Cardiac muscle cell (in vitro differentiated cells and primary cell): Measurements from ENCODE around the gene MBOAT1. TPM values are rescaled to one million over a fixed set of nuclear protein-coding genes. Genes with fewer than 3 reads are reported as not detected.
"Not testable (repeated sequence)": the region's sequence is repeated elsewhere in the genome, so short reads cannot be mapped to it uniquely, and the experiment has no call there.

Source experiments
- DNase-seq, 2 donors: peaks; one replicate each; pipeline versions ENCODE4 v3.0.0 to v3.0.0-alpha.2; 2010 to 2017; ENCODE audit warnings: low read depth in 1 of 2, low spot score in 1 of 2
- H3K27ac ChIP-seq: fragments of 200-600 bp; sonication (generic); 2 replicates; pipeline ENCODE4 v1.5.1; 2016
- H3K27me3 ChIP-seq: fragments of 200-600 bp; sonication (generic); 2 replicates; pipeline ENCODE4 v1.6.0; 2016; ENCODE audit warnings: control low read depth
- H3K36me3 ChIP-seq: fragments of 200-600 bp; sonication (generic); 2 replicates; pipeline ENCODE4 v1.5.1; 2016; ENCODE audit warnings: control low read depth
- H3K4me1 ChIP-seq: fragments of 200-600 bp; sonication (generic); 2 replicates; pipeline ENCODE4 v1.8.1; 2017; ENCODE audit warnings: low read depth, mild to moderate bottlenecking, mixed run types
- H3K4me3 ChIP-seq: fragments of 200-600 bp; sonication (generic); 2 replicates; pipeline ENCODE4 v1.5.1; 2016; ENCODE audit warnings: mild to moderate bottlenecking
- H3K9me3 ChIP-seq: fragments of 200-600 bp; sonication (generic); 2 replicates; pipeline ENCODE4 v1.5.1; 2017; ENCODE audit warnings: low read depth, mild to moderate bottlenecking, control low read depth
- polyA plus RNA-seq: library from polyadenylated mRNA; unstranded; fragments of >200 nt; fragmentation: Nextera tagmentation; extraction: Ambion mirVana; gene quantifications from 2 replicates; pipeline ENCODE4 v1.2.1, GENCODE V29; 2016
- total RNA-seq: library from RNA; depleted of rRNA; stranded (reverse); fragments of >200 nt; gene quantifications from 2 replicates; pipeline ENCODE4 v1.2.3, GENCODE V29; 2016
- TF ChIP-seq, protein P1 (sequence below): IDR thresholded peaks from 2 replicates; pipeline ENCODE4 v1.5.1; 2012; ENCODE audit warnings: low read depth, mild to moderate bottlenecking, low read length

Gene MBOAT1
- total and polyA plus RNA-seq, 2 experiments from 2014 or later: 7.5 to 15.5 TPM

DNA sequence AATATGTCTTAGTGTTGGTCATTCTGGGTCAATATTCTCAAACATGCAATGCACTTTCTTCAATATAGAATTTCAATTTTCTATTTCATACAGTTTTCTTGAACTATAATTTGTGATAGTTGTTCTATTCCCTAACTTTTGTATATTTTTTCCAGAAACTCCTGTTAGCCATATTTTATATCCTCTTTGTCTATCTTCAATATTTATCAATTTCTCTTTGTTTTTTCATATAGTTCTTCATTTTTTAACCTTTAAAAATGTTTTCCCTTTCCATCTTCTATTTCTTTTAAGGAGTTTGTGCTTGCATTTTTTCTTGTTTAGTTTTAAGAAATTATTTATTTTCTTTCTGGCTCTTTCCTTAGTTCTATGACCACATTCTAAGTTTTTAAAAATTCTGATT lies 42.0 kb upstream of the MBOAT1 start:
- Histone ChIP-seq H3K4me3 (no peak overlapping the region), H3K27ac (no peak overlapping the region)
- TF ChIP-seq, protein P1, sequence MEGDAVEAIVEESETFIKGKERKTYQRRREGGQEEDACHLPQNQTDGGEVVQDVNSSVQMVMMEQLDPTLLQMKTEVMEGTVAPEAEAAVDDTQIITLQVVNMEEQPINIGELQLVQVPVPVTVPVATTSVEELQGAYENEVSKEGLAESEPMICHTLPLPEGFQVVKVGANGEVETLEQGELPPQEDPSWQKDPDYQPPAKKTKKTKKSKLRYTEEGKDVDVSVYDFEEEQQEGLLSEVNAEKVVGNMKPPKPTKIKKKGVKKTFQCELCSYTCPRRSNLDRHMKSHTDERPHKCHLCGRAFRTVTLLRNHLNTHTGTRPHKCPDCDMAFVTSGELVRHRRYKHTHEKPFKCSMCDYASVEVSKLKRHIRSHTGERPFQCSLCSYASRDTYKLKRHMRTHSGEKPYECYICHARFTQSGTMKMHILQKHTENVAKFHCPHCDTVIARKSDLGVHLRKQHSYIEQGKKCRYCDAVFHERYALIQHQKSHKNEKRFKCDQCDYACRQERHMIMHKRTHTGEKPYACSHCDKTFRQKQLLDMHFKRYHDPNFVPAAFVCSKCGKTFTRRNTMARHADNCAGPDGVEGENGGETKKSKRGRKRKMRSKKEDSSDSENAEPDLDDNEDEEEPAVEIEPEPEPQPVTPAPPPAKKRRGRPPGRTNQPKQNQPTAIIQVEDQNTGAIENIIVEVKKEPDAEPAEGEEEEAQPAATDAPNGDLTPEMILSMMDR: no peak

DNA sequence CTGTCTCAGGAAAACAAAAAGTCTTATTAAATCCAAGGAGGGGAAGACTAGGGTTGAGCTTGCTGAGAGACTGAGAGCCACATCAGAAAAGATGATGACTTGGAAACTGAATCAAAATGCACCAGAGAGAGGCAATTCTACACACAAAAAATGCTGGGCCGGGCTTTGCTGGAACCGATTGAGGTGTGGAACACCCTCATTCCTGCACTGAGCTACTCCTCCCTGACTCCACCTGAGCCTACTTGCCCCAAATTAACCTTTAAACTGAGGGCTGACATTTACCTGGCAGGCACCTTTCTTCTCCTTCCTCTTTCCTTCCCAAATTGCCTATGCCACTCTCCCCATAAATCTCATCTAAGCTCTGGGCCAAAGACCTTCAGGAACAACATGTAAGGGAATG lies 40.8 kb upstream of the MBOAT1 start:
- Histone ChIP-seq H3K36me3 (no peaks in the 10 kb centered on the region), H3K27ac (no peak overlapping the region), H3K4me1 (no peaks in the 10 kb centered on the region), H3K27me3 (no peaks in the 10 kb centered on the region), H3K4me3 (no peak overlapping the region), H3K9me3 (no peaks in the 10 kb centered on the region)
- no peak for DNase-seq
- TF ChIP-seq, protein P1: no peak

More for the DNA sequence above, 42.0 kb upstream of the MBOAT1 start:
- no peaks in the 10 kb centered on the region for H3K4me1 ChIP-seq
- H3K9me3 ChIP-seq: no peaks in the 10 kb centered on the region
- no peak for DNase-seq
- H3K36me3 ChIP-seq: no peaks in the 10 kb centered on the region
- H3K27me3 ChIP-seq: no peaks in the 10 kb centered on the region

DNA sequence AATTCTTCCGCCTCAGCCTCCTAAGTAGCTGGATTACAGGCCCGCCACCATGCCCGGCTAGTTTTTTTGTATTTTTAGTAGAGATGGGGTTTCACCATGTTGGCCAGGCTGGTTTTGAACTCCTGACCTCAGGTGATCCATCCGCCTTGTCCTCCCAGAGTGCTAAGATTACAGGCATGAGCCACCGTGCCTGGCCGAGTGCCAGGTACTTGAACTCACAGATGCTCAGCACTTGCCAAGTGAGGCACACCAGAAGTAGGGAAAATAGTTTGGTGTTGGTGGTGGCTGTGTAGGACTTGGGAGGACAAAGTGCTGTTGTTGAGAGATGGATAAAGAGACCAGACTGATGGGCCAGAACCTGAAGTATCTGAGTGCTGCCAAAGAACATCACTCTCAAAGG lies 40.0 kb upstream of the MBOAT1 start:
- Histone ChIP-seq H3K27ac (no peak overlapping the region), H3K36me3 (no peaks in the 10 kb centered on the region), H3K9me3 (no peaks in the 10 kb centered on the region), H3K4me1 (no peaks in the 10 kb centered on the region), H3K27me3 (no peaks in the 10 kb centered on the region), H3K4me3 (no peak overlapping the region)
- peak in 1 of 2 donors; percentile 2 for DNase-seq
- TF ChIP-seq, protein P1: no peak

DNA sequence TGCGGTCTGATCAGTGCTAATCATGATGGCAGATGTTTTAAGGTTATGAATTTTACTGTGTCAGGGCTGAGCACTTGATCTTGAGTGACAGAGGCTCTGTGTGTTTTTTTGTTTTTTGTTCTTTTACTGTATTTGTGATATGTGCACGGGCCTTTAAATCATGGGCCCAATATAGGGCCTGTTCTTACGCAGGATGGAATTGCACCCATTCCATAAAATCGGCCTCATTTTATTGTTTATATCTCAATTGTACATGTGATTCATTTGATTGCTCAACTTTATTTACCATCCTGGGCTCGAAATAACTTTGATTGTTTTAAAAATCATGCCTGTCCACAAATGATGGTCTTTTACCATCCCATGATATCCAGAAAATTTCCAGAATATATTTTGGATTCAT lies 39.3 kb upstream of the MBOAT1 start:
- TF ChIP-seq, protein P1: no peak
- DNase-seq: no peak
- Histone ChIP-seq H3K36me3 (no peaks in the 10 kb centered on the region), H3K4me3 (no peak overlapping the region), H3K4me1 (no peaks in the 10 kb centered on the region), H3K27me3 (no peaks in the 10 kb centered on the region), H3K9me3 (no peaks in the 10 kb centered on the region), H3K27ac (no peak overlapping the region)

DNA sequence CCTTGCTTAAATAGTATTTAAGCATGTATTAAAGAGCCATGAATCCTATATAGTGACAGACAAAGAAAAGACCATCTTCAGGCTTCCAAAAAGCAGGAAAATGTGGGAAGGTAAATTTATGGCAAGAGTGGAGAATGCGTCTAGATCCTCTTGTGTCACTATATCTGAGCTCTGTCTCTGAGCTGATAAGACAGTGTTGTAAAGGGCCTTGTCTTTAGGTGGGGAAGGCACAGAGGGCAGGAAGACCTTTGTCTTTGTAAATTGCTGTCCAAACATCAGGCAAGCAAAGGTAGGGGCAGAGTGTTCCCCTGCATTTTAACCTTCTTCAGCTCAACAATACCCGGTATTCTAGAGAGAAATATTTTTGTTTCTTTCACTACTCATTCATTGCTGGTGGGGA lies 33.9 kb upstream of the MBOAT1 start:
- Histone ChIP-seq H3K4me3 (no peak overlapping the region), H3K27me3 (no peaks in the 10 kb centered on the region), H3K9me3 (no peaks in the 10 kb centered on the region), H3K27ac (peak overlapping the region; percentile 45), H3K36me3 (no peaks in the 10 kb centered on the region), H3K4me1 (peaks cover 7% of the 10 kb centered on the region)
- TF ChIP-seq, protein P1: no peak
- no peak for DNase-seq

DNA sequence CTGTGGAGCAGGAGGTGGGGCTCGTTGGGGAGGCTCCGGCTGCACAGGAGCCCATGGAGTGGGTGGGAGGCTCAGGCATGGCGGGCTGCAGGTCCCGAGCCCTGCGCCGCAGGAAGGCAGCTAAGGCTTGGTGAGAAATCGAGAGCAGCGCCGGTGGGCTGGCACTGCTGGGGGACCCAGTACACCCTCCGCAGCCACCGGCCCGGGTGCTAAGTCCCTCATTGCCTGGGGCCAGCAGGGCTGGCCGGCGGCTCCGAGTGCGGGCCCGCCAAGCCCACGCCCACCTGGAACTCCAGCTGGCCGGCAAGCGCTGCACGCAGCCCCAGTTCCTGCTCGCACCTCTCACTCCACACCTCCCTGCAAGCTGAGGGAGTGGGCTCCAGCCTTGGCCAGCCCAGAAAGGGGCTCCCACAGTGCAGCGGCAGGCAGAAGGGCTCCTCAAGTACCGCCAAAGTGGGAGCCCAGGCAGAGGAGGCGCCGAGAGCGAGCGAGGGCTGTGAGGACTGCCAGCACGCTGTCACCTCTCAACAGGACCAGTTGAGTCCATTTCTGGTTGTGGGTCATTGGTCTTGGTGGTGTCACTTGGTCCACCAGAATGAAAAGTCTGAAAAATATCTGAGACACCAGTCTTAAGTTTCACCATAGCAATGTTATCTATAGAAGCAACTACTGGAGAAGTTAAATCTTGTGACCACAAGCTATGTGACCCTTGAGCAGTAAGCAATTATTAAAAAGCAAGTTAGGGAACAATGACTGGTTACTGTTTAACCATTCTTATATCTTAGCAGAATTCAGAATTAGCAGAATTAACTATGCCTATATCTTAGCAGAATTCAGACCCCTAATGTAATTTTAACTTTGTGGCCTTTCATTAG lies 32.8 kb upstream of the MBOAT1 start:
- H3K36me3 ChIP-seq, H3K4me3 ChIP-seq, DNase-seq, H3K4me1 ChIP-seq, H3K9me3 ChIP-seq, H3K27ac ChIP-seq, H3K27me3 ChIP-seq: not testable (repeated sequence)
